Neural progenitor cell (in vitro differentiated cells): ENCODE results near the gene KDF1.

Source experiments
- EZH2 ChIP-seq: fragments of 200-600 bp; sonication (generic); IDR thresholded peaks from 2 replicates; pipeline ENCODE4 v1.6.1; 2017; ENCODE audit warnings: antibody characterized with exemption, mild to moderate bottlenecking, moderate library complexity
- TF ChIP-seq, protein P1 (sequence below): fragments of 200-600 bp; sonication (generic); IDR thresholded peaks from 2 replicates; pipeline ENCODE4 v1.5.1; 2017; ENCODE audit warnings: antibody characterized with exemption, mild to moderate bottlenecking

DNA sequence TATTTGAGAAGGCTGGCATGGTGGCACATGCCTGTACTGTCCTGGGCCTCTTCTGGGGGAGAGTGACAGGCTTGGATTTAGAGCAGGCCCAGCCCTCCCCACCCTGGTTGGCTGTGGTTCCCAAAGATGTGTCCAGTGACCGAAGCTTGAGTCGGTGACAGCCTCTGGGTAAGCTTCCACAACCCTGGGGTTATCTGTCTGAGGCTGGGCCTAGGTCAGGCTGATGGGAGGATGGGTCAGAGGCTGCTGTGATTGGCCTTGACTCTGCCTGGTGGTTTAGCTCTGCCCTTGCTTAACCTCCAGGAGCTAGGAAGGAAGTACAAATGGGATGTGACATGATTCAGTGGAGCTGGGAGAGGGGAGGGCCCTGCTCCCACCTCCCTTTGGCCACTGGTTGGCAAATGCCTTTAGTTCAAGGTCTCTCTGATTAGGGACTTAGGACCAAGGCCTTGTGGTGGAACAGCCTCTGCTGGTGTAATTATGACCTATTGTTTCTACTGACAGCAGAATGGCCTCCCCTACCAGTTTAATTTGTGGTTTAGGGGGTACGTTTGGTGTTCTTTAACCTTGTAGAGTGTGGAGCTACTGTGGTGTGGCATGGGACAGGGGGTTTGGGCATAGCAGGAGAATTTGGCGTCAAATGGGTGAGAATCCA lies 22.1 kb downstream of the KDF1 start:
- TF ChIP-seq, protein P1, sequence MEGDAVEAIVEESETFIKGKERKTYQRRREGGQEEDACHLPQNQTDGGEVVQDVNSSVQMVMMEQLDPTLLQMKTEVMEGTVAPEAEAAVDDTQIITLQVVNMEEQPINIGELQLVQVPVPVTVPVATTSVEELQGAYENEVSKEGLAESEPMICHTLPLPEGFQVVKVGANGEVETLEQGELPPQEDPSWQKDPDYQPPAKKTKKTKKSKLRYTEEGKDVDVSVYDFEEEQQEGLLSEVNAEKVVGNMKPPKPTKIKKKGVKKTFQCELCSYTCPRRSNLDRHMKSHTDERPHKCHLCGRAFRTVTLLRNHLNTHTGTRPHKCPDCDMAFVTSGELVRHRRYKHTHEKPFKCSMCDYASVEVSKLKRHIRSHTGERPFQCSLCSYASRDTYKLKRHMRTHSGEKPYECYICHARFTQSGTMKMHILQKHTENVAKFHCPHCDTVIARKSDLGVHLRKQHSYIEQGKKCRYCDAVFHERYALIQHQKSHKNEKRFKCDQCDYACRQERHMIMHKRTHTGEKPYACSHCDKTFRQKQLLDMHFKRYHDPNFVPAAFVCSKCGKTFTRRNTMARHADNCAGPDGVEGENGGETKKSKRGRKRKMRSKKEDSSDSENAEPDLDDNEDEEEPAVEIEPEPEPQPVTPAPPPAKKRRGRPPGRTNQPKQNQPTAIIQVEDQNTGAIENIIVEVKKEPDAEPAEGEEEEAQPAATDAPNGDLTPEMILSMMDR, result no peak
- TF ChIP-seq EZH2, result no peak
